GM21529 (cell line): ENCODE data around the gene SLC25A3.
"Not testable (repeated sequence)": the region's sequence is repeated elsewhere in the genome, so short reads cannot be mapped to it uniquely, and the experiment has no call there.

Experiments
- ATAC-seq: cut with Tn5 transposase; IDR thresholded peaks from one replicate; pipeline ENCODE4 v1.9.1; 2021; ENCODE audit not compliant: unreplicated experiment

Gene SLC25A3

DNA sequence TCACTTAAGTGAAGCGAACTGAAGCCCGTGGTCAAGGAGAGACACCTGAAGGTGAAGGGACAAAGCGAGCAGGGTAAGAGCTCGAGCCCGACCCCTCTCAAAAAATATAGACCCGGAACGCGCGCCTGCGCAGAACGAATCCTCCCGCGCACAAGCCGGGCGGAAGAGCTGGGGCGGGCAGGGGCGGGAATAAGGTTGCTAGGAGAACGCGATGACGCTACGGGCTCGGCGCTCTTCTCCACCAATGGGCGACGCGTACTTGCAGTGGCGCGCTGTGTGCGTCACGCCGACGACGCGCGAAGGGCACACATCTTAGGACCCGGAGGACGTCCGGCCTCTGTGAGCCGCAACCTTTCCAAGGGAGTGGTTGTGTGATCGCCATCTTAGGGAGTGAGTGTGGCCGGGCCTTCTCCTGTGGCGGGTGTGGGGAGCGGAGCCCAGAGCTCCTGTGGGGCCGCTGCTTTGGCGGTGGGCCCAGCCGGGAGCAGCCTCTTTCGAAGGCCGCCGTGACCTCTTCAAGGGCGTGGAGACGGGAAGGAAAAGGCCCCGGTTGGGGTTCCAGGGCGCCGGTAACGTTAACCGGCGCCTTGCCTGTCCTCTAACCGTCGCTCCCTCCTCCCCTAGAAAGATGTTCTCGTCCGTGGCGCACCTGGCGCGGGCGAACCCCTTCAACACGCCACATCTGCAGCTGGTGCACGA is at the start of gene SLC25A3:
Gene SLC25A3 (plus strand): TSS at position 336 of the 699 bp plus-strand sequence. CDS start 293 bp downstream, at position 629.
- ATAC-seq: peak; percentile 99

DNA sequence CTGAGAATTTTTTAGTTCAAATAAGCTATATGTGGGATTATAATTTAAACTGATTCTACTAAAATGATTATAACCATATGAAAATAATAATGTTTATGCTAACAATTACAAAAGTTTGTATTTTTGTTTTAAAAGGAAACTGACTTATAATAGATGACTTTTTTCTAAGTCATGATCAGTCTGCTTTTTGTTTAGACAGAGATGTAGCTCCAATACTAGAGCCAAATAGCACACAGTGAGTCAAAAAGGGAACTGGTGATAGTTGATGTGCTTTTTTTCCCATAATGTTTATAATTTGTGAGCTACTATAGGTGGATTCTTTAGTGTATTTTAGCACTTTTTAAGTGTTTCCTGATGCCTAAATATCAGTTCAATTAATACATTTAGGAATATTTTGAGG is 49.8 kb upstream of the SLC25A3 start:
- no peak for ATAC-seq

DNA sequence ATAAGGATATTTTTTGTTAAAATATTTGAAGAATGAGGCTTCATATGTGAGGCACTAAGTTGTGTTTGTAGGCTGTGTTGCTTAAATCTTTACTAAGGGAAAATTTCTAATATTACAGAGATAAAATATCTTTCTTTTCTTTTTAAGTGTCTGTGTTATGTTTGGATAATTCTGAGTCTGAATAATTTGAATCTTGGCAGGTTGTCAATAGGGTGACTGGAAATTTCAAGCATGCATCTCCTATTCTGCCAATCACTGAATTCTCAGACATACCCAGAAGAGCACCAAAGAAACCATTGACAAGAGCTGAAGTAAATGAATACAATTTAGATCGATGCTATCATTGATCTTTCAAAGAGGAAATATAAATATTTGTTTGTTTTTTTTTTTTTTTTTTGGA is 48.7 kb upstream of the SLC25A3 start:
- no peak for ATAC-seq

DNA sequence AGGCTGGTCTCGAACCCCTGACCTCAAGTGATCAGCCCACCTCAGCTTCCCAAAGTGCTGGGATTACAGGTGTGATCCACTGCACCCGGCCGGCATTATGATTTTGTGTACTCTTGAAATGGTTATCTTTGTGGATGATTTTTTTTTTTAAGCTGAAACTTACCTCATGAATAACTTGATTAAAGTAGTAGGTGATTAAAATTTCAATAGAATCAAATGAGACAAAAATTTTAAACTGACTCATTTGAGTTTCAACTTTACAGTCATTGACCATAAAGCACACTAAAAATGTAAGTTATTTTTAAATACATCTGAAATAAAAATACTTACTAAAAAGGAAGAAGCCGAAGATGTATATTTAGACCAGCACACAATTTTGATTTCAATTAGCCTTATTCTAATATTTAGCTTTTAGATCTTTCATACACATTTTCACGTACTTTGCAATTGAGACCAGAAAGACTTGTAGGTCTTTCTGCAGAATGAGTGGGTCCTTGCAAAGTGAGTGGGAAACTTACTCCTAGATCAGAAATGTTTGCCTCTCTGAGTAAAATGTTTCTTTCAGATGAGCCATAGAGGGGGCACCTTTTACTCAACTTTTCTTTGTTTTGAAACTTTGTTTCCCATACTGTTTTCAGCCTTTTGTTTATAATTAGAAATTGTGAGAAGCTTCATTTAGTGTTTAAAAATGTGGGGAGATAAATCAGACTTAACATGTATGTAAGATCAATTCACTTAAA is 43.9 kb upstream of the SLC25A3 start:
- no peak for ATAC-seq

DNA sequence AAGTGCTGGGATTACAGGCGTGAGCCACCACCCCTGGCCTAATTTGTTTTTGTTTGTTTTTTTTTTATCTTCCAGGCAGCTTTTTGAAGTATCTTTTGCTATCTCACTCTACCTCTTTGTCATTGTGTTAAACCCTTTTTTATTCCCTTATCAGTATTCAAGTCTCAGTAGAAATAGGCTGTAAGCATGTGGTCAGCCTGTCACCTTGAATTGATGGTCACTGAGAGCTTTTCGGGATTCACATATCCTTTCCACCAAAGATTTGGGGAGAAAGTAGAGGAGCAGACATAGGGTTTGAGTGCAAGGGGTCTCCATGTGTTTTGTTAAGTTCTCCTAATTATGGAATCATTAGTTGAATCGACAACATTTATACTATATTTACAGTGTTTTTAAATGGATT is 41.7 kb upstream of the SLC25A3 start:
- no peak for ATAC-seq

DNA sequence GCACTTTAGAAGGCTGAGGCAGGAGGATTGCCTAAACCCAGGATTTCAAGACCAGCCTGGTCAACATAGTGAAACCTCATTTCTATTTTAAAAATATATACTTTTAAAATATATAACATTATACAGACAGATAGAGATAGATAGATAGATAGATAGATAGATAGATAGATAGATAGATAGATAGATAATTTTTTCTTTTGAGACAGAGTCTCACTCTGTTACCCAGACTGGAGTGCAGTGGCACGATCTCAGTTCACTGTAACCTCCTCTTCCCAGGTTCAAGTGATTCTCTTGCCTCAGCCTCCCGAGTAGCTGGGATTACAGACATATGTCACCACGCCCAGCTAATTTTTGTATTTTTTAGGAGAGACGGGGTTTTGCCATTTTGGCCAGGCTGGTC is 35.4 kb upstream of the SLC25A3 start:
- ATAC-seq: not testable (repeated sequence)

DNA sequence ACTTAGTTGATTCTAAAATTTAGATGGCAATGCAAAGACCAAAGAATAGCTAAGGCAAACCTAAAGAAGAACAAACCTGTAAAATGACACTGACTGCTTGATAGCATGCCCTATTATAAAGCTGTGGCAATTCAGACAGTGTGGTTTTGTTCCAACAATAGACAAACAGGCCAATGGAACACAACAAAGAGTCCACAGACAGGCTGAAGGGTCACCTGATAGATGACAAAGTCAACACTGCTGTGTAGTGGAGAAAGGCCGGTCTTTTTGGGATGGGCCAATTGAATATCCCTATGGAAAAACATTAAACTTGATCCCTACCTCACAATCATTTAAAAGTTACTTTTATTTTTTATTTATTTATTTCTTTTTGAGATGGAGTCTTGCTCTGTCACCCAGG is 33.8 kb upstream of the SLC25A3 start:
- no peak for ATAC-seq

DNA sequence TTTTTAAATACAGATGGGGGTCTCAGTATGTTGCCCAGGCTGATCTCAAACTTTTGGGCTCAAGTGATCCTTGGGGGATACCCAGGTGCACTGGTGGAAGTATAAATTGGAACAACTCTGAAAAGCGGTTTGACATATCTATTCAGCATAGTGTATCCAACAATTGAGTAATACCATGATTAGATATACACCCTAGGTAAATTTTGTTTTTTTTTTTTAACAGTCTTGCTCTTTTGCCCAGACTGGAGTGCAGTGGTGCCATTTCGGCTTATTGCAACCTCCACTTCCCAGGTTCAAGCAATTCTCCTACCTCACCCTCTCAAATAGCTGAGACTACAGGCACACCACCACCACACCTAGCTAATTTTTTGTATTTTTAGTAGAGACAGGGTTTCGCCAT is 31.6 kb upstream of the SLC25A3 start:
- no peak for ATAC-seq

DNA sequence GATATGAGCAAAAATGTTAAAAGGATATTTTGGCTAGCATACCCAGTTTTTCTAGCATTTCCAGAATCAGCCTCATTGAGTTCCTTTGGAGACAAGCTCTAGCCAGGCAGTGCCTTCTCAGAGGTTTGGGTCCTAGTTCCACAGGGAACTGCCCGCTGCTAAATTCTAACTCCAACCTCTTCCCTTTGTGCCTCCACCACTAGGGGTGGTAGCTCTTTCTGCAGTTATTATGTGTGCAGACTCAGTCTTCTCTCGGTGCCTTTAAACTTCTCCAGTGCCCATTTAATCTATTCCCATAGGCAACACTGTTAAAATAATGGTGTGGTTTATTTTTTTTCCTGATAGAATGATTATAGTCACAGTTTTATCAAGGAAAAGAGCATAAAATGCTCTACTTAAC is 21.5 kb upstream of the SLC25A3 start:
- ATAC-seq: no peak

DNA sequence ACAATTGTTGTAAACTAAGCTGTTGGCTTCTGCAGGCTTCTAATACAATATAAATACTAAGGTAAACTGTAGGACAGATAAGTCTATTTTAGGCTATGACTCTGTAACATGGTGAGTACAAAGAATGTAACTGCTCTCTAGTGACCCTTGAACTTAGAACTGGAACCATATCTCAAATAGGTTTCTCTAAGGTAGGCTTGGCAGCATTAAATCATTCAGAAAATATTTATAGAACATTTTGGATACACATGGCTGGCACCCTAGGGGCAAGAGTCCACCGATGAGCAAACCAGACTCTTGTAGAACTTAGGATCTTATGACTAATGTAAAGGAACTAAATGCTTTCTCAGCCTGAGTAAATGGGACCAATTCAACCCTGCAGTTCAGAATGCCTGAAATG is 19.4 kb upstream of the SLC25A3 start:
- ATAC-seq: no peak

DNA sequence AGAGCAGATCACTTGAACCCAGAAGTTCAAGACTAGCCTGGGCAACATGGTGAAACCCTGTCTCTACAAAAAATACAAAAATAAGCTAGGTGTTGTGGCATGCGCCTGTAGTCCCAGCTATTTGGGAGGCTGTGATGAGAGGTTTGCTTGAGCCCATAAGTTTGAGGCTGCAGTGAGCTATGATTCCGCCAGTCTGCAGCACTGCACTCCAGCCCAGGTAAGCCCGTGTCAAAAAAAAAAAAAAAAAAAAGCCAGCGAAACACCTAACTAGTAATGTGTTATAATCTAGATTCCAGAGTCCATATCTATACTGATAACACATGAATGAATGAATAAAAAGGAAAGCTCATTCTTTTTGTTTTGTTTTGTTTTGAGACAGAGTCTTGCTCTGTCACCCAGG is 18.5 kb upstream of the SLC25A3 start:
- ATAC-seq: no peak

DNA sequence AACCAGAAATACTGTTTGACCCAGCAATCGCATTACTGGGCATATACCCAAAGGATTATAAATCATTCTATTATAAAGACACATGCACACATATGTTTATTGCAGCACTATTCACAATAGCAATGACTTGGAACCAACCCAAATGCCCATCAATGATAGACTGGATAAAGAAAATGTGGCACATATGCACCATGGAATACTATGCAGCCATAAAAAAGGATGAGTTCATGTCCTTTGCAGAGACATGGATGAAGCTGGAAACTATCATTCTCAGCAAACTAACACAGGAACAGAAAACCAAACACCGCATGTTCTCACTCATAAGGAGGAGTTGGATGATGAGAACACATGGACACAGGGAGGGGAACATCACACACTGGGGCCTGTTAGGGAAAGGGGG is 16.7 kb upstream of the SLC25A3 start:
- not testable (repeated sequence) for ATAC-seq

DNA sequence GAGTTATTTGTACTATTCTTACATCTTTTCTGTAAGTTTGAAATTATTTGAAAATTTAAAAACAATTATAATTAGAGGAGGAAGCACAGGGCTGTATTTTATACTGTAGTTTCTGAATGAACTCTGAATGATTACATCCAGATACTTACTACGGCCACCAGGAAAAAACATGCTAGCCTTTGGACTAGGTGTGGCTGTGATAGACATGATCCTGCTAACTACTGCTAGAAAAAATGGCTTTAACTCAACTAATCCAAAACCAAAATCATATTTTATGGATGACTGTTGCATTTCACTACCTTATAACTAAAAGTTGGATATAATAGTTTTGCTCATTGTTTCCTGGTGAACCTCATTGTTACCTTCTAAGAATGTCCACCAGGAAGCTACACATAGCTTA is 15.1 kb upstream of the SLC25A3 start:
- ATAC-seq: no peak

DNA sequence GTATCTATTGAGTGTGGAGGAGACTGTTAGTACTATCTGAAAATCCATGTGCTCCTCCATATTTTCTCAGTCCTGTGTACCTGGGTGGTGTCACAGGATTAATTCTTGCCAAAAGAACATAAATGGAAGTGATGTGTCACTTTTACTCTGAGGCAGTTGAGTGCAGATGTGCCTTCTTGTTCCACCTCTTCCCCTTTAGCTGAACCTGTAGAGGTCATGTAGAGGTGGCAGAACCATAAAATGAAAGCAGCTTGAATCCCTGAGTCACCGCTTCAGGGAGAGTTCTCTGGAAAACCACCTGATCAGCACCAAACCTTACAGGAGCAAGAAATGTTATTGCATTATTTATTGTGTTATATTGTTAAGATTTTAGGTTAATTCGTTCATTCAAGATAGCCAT is 14.7 kb upstream of the SLC25A3 start:
- ATAC-seq: no peak

DNA sequence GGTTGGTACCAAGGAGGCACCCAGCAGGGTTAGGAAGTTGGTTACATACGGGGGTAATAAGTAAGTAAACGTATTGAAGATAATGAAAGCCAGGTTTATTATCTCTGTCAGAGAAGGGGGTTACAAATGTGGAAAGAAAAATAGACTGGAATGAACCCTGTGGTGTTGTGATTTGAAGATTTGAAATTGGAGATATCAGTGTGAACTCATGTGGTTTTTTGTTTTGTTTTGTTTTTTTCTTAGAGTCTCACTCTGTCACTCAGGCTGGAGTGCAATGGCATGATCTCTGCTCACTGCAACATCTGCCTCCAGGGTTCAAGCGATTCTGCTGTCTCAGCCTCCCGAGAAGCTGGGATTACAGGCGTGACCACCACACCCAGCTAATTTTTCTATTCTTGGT is 14.1 kb upstream of the SLC25A3 start:
- no peak for ATAC-seq

DNA sequence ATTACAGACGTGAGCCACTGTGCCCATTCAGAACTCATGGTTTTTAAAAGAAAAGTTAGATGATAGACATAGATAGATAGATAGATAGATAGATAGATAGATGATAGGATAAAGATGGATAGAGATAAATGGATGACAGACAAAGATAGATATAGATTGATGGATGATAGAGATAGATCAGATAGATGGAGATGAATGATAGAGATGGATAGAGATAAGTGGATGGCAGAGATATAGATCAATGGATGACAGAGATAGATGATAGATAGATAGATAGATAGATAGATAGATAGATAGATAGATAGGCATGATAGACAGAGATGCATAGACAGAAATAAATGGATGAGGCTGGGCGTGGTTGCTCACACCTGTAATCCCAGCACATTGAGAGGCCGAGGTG is 13.7 kb upstream of the SLC25A3 start:
- no peak for ATAC-seq

DNA sequence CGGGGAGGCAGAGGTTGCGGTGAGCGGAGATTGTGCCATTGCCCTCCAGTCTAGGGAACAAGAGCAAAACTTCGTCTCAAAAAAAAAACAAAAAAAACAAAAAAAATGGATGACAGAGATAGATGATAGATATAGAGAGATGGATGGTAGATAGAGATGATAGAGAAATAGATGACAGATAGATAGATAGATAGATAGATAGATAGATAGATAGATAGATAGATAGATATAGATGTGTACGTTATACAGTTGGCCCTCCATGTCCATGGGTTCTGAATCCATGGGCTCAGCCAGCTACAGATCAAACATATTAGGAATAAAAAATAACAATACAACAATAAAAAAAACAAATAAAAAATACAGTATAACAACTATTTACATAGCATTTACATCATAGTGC is 12.8 kb upstream of the SLC25A3 start:
- no peak for ATAC-seq

DNA sequence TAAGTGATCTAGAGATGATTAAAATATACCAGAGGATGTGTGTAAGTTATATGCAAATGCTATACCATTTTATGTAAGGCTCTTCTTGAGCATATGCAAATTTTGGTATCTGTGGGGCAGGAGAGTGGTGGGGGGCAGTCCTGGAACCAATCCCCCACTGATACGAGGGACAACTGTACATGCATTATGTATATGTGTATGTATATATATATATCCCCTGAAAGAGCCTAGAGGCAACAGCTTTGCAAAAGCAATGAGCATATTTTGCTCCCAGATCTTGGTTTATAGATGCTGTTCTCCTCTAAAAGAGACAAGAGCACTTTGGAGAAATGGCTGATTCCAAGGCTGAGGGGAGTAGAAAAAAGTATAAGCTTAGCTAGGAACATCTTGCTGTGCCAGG is 12.4 kb upstream of the SLC25A3 start:
- ATAC-seq: no peak

DNA sequence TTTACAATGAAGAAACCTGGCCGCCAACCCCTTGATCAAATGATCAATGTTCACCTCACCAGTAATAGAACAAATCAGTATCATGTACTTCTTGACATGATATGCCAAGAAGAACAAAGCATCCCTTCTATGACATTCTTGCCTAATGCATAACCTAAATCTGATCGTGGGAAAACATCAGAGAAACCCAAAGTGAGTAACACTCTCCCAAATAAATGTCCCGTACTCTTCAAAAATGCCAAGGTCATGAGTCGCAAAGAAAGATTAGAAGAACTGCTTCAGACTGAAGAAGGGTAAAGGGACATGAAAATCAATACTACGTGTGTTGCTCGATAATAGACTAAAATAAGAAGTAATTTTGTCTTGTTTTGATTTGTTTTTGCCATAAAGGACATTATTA is 11.4 kb upstream of the SLC25A3 start:
- ATAC-seq: no peak

DNA sequence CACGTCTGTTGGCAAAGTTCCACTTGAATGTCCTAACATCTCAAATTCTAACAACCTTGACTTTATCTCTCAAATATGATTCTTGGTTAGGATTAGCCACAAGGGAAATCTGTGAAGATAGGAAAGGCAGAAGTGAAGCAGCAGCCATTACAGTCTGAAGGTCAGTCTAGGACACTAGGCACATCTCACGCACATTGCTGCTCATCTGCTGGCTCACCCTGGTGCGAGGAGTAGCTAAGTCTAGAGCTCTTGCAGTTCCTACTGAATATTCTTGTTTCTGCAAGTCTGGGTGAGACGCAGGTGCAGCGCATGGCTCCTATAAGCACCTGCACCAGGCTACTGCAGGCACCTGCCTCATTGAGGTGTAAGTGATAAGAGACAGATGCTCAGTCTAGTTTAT is 6.4 kb upstream of the SLC25A3 start:
- no peak for ATAC-seq

DNA sequence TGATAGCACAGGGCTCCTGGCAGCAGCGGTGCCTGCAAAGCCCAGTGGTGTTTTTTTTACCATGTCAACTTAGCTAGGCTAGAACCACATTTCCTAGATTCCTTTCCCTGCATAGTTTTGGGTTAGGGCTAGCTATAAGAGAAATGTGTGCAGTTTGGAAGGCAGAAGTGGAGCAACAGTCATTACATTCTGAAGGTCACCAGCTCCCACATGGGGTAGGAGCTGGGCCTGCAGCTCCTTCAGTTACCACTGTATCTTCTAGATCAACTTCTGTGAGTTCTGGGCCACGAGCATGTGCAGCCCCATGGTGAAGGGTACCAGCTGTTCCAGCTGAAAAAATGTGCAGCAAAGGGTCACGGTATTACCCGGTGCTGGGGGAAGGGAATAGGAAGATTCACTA is 2.3 kb upstream of the SLC25A3 start:
- no peak for ATAC-seq

DNA sequence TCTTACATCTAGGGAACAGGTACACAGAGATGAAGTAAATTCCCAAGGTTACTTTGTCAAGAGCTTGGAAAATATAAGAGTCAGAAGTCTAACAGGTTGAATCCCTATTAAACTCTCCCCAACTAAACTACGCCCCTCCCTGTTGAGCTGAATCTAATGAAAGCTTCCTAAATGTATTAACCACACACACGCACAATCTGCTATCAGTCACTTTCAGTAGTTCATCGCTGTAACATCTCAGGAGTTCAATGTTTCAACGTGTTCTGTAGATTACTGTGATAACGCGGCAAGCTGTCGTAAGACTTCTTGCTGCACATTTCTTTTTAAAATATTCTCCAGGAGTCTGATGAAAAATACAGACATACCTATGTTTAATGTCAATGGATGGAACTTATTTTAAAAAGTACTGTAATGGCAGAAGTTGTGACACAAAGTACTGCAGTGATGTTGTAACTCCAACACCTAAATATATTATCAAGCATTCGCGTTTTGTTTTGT is 612 bp upstream of the SLC25A3 start:
- no peak for ATAC-seq
